ENCODE measurements around the gene RCOR3.
"Not testable (repeated sequence)": the region's sequence is repeated elsewhere in the genome, so short reads cannot be mapped to it uniquely, and the experiment has no call there.

Gene RCOR3

GRCh38 chr1:211229365-211229759 is 29.8 kb upstream of the RCOR3 start:
- no peak overlapping the region for H3K4me3 ChIP-seq (ENCODE audit: low read depth, low read length)
- TF ChIP-seq CTCF (IDR thresholded peaks at IDR 0.05; ENCODE audit: borderline replicate concordance, insufficient read depth, low read depth, low read length) = no peak

GRCh38 chr1:211231873-211232272 is 27.3 kb upstream of the RCOR3 start:
- no peak for TF ChIP-seq CTCF (IDR thresholded peaks at IDR 0.05; ENCODE audit: borderline replicate concordance, insufficient read depth, low read depth, low read length)
- H3K4me3 ChIP-seq (ENCODE audit: low read depth, low read length) = no peak overlapping the region

GRCh38 chr1:211236633-211237320 is 22.4 kb upstream of the RCOR3 start:
- no peak for TF ChIP-seq CTCF (IDR thresholded peaks at IDR 0.05; ENCODE audit: borderline replicate concordance, insufficient read depth, low read depth, low read length)
- H3K4me3 ChIP-seq (ENCODE audit: low read depth, low read length) = no peak overlapping the region

- TF ChIP-seq CTCF (IDR thresholded peaks at IDR 0.05; ENCODE audit: borderline replicate concordance, insufficient read depth, low read depth, low read length) = no peak
Measured at GRCh38 chr1:211237579-211237978, 21.6 kb upstream of the RCOR3 start.

GRCh38 chr1:211240567-211240966 is 18.6 kb upstream of the RCOR3 start:
- H3K4me3 ChIP-seq (ENCODE audit: low read depth, low read length) = not testable (repeated sequence)

More at GRCh38 chr1:211237579-211237978, 21.6 kb upstream of the RCOR3 start:
- H3K4me3 ChIP-seq (ENCODE audit: low read depth, low read length) = no peak overlapping the region

GRCh38 chr1:211241071-211241470 is 18.1 kb upstream of the RCOR3 start:
- TF ChIP-seq CTCF (IDR thresholded peaks at IDR 0.05; ENCODE audit: borderline replicate concordance, insufficient read depth, low read depth, low read length) = no peak
- no peak overlapping the region for H3K4me3 ChIP-seq (ENCODE audit: low read depth, low read length)

- H3K4me3 ChIP-seq (ENCODE audit: low read depth, low read length) = not testable (repeated sequence)
Measured at GRCh38 chr1:211243639-211244038, 15.5 kb upstream of the RCOR3 start.

- H3K4me3 ChIP-seq (ENCODE audit: low read depth, low read length) = not testable (repeated sequence)
Measured at GRCh38 chr1:211246583-211246982, 12.6 kb upstream of the RCOR3 start.

GRCh38 chr1:211247921-211248320 is 11.2 kb upstream of the RCOR3 start:
- no peak overlapping the region for H3K4me3 ChIP-seq (ENCODE audit: low read depth, low read length)
- no peak for TF ChIP-seq CTCF (IDR thresholded peaks at IDR 0.05; ENCODE audit: borderline replicate concordance, insufficient read depth, low read depth, low read length)

GRCh38 chr1:211249611-211250010 is 9.6 kb upstream of the RCOR3 start:
- not testable (repeated sequence) for H3K4me3 ChIP-seq (ENCODE audit: low read depth, low read length)

Measured in GM12875 (cell line).